Common myeloid progenitor, CD34-positive (primary cell): ENCODE results near the gene LPP.

Source experiments
- CTCF ChIA-PET: fragments of 350-600 bp; sonication (Branson Sonifier 250); formaldehyde crosslinking; loops from one replicate; lab custom pipeline; 2021; ENCODE audit warnings: antibody characterized with exemption; lab: Charles Lee
- POLR2A ChIA-PET: fragments of 350-600 bp; sonication (Branson Sonifier 250); formaldehyde crosslinking; loops from one replicate; lab custom pipeline; 2021; ENCODE audit warnings: antibody characterized with exemption; lab: Charles Lee
- DNase-seq, 3 donors: peaks; one replicate each; pipeline versions ENCODE4 v3.0.0 to v3.0.0-alpha.2; 2013
- H3K27ac ChIP-seq, 2 experiments: 1 replicate in 1 of 2; 2 replicates in 1 of 2; pipeline ENCODE4 v1.7.0; 2013; ENCODE audit warnings: inconsistent platforms in 2 of 2, low read length in 2 of 2, mild to moderate bottlenecking in 2 of 2, low read depth in 1 of 2, moderate library complexity in 1 of 2; ENCODE audit not compliant: severe bottlenecking in 2 of 2, insufficient read depth in 1 of 2, poor library complexity in 1 of 2
- H3K27me3 ChIP-seq, 5 experiments: replicated peaks in 2 of 5; 1 replicate in 3 of 5; 2 replicates in 2 of 5; pipeline versions ENCODE4 v1.6.1 to v1.7.0; 2013; ENCODE audit warnings: low read length in 4 of 5, mild to moderate bottlenecking in 2 of 5, moderate library complexity in 2 of 5, inconsistent platforms in 1 of 5; ENCODE audit not compliant: insufficient read depth in 5 of 5, control insufficient read depth in 4 of 5
- H3K36me3 ChIP-seq, 4 experiments: 1 replicate in 2 of 4; 2 replicates in 2 of 4; pipeline versions ENCODE4 v1.6.1 to v1.7.0; 2013; ENCODE audit warnings: low read length in 3 of 4, control low read depth in 1 of 4, mild to moderate bottlenecking in 1 of 4; ENCODE audit not compliant: control insufficient read depth in 4 of 4, insufficient read depth in 4 of 4
- H3K4me1 ChIP-seq, 4 experiments: 1 replicate in 3 of 4; 2 replicates in 1 of 4; pipeline versions ENCODE4 v1.6.1 to v1.7.1; 2013; ENCODE audit warnings: low read length in 3 of 4, mild to moderate bottlenecking in 3 of 4, control low read depth in 1 of 4, inconsistent platforms in 1 of 4, moderate library complexity in 1 of 4; ENCODE audit not compliant: control insufficient read depth in 4 of 4, insufficient read depth in 4 of 4; ENCODE audit errors: control extremely low read depth in 1 of 4
- H3K4me3 ChIP-seq, 7 experiments: 1 replicate in 4 of 7; 2 replicates in 3 of 7; pipeline versions ENCODE4 v1.5.1 to v1.7.0; 2013; ENCODE audit warnings: mild to moderate bottlenecking in 7 of 7, low read length in 6 of 7, moderate library complexity in 6 of 7, inconsistent platforms in 2 of 7, low read depth in 2 of 7, control low read depth in 1 of 7; ENCODE audit not compliant: insufficient read depth in 4 of 7, control insufficient read depth in 1 of 7; ENCODE audit errors: extremely low read depth in 1 of 7
- H3K9me3 ChIP-seq, 5 experiments: 1 replicate in 4 of 5; 2 replicates in 1 of 5; pipeline versions ENCODE4 v1.6.1 to v1.7.1; 2013; ENCODE audit warnings: low read length in 4 of 5, mild to moderate bottlenecking in 2 of 5, inconsistent platforms in 1 of 5, low read depth in 1 of 5, moderate library complexity in 1 of 5; ENCODE audit not compliant: control insufficient read depth in 4 of 5, insufficient read depth in 2 of 5; ENCODE audit errors: control extremely low read depth in 1 of 5
- WGBS: methylation state at CpG from one replicate; pipeline ENCODE4 v1.1.5; 2013; ENCODE audit not compliant: insufficient coverage; 5-methylcytosine and 5-hydroxymethylcytosine counted together

Gene LPP

DNA sequence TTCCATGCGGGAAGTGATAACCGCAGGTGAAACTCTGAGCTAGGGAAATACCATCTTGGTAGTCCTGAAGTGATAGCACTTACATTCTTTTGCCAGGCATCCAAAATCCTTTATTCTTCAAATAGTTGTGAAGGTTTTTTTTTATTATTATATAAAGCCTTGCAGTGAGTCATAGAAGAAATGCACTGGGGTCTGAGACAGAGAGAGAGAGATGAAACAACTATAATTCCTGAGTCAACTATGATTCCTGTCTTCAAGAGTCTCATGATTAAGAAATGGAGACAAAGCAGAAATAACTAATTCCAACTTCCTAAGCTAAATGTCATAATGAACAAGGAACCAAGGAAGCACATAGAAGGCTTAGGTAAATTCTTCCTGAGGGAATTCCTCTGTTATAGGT, 495.6 kb downstream of the LPP start:
- Histone ChIP-seq H3K9me3 (no peaks in the 10 kb centered on the region), H3K4me3 (no peak overlapping the region), H3K36me3 (peaks cover 0 to 4% (median 1%) of the 10 kb centered on the region in 4 experiments), H3K4me1 (peaks cover 0 to 11% (median 7%) of the 10 kb centered on the region in 4 experiments), H3K27ac (no peak overlapping the region), H3K27me3 (no peaks in the 10 kb centered on the region)
- ChIA-PET POLR2A (no interaction called here), CTCF (no interaction called here)
- no CpG with 5 or more reads among the region's 2 CpGs for WGBS
- no peak for DNase-seq

DNA sequence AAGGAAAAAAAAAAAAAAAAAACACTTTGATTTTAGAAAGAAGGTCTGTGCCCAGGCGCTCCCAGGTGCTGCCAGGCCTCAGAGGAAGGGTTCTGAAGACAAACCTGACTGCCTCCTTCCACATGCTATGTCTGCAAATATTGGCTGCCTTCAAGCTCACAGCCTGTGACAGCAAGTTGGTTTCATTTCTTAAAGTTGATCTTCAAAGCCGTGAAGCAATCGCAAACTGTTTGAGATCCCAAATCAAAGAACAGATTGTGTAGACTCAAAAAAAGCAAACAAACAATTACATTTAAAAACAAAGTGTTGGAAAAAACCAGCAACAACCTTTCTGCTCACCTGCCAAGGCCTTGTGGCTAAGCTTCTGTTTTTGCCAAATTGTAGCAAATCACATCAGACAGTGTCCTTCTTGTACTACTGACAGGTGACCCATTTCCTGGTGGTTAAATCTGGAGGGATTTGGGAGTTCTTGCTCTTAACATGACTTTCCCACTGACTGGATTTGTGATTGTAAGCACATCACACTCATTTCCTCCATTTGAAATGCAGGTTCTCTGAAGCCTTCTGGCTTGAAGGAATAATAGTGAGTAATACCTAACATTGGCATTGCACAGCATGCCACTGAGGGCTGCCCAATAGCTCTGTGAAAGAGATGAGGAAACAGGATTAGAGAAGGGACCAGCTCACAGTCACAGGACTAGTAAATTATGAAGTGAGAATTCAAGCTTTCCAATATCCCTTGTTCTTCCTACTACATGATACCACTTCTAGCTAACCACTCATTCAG, 502.4 kb downstream of the LPP start:
- no peak overlapping the region for H3K27ac ChIP-seq
- H3K36me3 ChIP-seq, result peaks cover 0 to 2% (median 0%) of the 10 kb centered on the region in 4 experiments
- CTCF ChIA-PET, result no interaction called here
- WGBS, result 90% methylated on average over 2 of the region's 3 CpGs
- no peaks in the 10 kb centered on the region for H3K9me3 ChIP-seq
- peaks cover 0 to 3% (median 0%) of the 10 kb centered on the region in 4 experiments for H3K4me1 ChIP-seq
- POLR2A ChIA-PET, result no interaction called here
- H3K27me3 ChIP-seq, result no peaks in the 10 kb centered on the region
- no peak overlapping the region for H3K4me3 ChIP-seq
- no peak for DNase-seq

DNA sequence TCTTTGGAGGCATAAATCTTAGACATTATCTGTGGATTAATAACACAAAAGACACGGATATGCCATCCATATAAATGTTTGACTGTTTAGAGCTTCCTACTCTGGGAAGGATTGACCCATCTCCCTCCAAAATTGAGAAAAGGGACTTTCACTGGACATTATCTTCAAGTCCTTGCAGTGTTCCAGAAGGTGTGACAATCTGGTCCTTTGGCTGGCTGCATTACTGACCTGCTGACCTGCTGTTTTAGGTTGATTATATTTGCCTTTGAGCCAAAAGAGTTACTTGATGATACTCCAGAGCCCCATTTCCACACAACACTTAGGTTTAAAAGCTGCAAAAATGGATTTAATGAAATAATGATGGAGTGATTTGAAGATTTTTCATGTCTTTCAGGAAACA, 504.6 kb downstream of the LPP start:
- Histone ChIP-seq H3K9me3 (no peaks in the 10 kb centered on the region), H3K27ac (no peak overlapping the region), H3K4me3 (no peak overlapping the region), H3K4me1 (peaks cover 0 to 3% (median 0%) of the 10 kb centered on the region in 4 experiments), H3K36me3 (peaks cover 0 to 2% (median 0%) of the 10 kb centered on the region in 4 experiments), H3K27me3 (no peaks in the 10 kb centered on the region)
- ChIA-PET CTCF (interaction anchor here (1.2 kb wide), 1 partner anchor 10 kb away, joined by 3 read pairs; no protein-coding TSS in a partner anchor), POLR2A (interaction anchor here (0.6 kb wide), 1 partner anchor 10 kb away, joined by 5 read pairs; no protein-coding TSS in a partner anchor)
- WGBS, result 100% methylated on average over 1 of the region's 1 CpG
- no peak for DNase-seq

- Histone ChIP-seq H3K9me3 (no peaks in the 10 kb centered on the region), H3K4me3 (no peak overlapping the region), H3K4me1 (peaks cover 0 to 3% (median 0%) of the 10 kb centered on the region in 4 experiments), H3K36me3 (no peaks in the 10 kb centered on the region), H3K27me3 (no peaks in the 10 kb centered on the region), H3K27ac (no peak overlapping the region)
- no peak for DNase-seq
- ChIA-PET POLR2A (no interaction called here), CTCF (interaction anchor here (0.9 kb wide), 1 partner anchor 912 kb away, joined by 4 read pairs; no protein-coding TSS in a partner anchor)
- WGBS, result no CpG with 5 or more reads among the region's 5 CpGs
Observed at GRCh38 chr3:188659449-188660090, 505.6 kb downstream of the LPP start.

GRCh38 chr3:188660415-188660814, 506.5 kb downstream of the LPP start:
- Histone ChIP-seq H3K36me3 (no peaks in the 10 kb centered on the region), H3K4me3 (no peak overlapping the region), H3K27me3 (no peaks in the 10 kb centered on the region), H3K27ac (no peak overlapping the region), H3K9me3 (no peaks in the 10 kb centered on the region), H3K4me1 (peaks cover 0 to 3% (median 0%) of the 10 kb centered on the region in 4 experiments)
- no CpG with 5 or more reads among the region's 1 CpG for WGBS
- ChIA-PET CTCF (no interaction called here), POLR2A (no interaction called here)
- DNase-seq, result no peak

- H3K27ac ChIP-seq, result no peak overlapping the region
- H3K36me3 ChIP-seq, result no peaks in the 10 kb centered on the region
- H3K4me1 ChIP-seq, result peaks cover 0 to 3% (median 0%) of the 10 kb centered on the region in 4 experiments
- H3K9me3 ChIP-seq, result no peaks in the 10 kb centered on the region
- DNase-seq, result no peak
- no peaks in the 10 kb centered on the region for H3K27me3 ChIP-seq
- ChIA-PET POLR2A (no interaction called here), CTCF (no interaction called here)
- WGBS, result 100% methylated on average over 1 of the region's 2 CpGs
- no peak overlapping the region for H3K4me3 ChIP-seq
Observed at GRCh38 chr3:188661806-188662205, 507.8 kb downstream of the LPP start.

DNA sequence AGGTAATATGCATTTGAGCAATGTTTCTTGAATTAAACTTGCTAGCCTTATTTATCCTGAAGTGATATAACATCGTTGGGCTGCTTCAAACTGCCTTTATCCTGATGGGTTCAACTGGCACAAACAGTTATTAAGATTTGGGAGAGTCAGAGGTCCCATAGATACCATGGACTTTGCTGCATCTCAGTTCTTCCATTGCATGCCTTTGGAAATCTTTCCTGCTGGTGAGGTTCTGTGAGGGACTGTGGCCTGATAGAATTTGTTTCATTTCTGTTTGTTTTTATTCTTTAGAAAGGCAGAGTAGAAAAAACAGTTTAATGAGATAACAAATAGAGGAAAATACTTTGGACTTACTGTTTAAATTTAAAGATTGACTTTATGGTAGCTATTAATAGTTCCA, 508.3 kb downstream of the LPP start:
- Histone ChIP-seq H3K27ac (no peak overlapping the region), H3K27me3 (no peaks in the 10 kb centered on the region), H3K4me3 (no peak overlapping the region), H3K4me1 (peaks cover 0 to 3% (median 0%) of the 10 kb centered on the region in 4 experiments), H3K36me3 (no peaks in the 10 kb centered on the region), H3K9me3 (no peaks in the 10 kb centered on the region)
- 100% methylated on average over 1 of the region's 1 CpG for WGBS
- DNase-seq, result no peak
- ChIA-PET POLR2A (no interaction called here), CTCF (no interaction called here)
